Keratinocyte (primary cell): Measurements from ENCODE around the gene HLX. TPM values are rescaled to one million over a fixed set of nuclear protein-coding genes. Genes with fewer than 3 reads are reported as not detected.

Experiments
- DNase-seq: peaks from one replicate; pipeline ENCODE4 v3.0.0-alpha.2; 2011; ENCODE audit warnings: low read depth, missing footprints, low spot score
- FAIRE-seq: peaks from 2 replicates; lab custom pipeline; 2011; peaks lifted over from hg19 to GRCh38; lab: Jason Lieb, UNC
- H2AFZ ChIP-seq: 2 replicates; pipeline ENCODE4 v1.6.0; 2012; ENCODE audit warnings: low read length, control low read depth, inconsistent platforms; ENCODE audit not compliant: control insufficient read depth
- H3K27ac ChIP-seq: 2 replicates; pipeline ENCODE4 v1.5.1; 2011; ENCODE audit warnings: low read length; ENCODE audit not compliant: control insufficient read depth, insufficient read depth
- H3K27me3 ChIP-seq: 3 replicates; pipeline ENCODE4 v1.6.0; 2011; ENCODE audit warnings: low read length; ENCODE audit not compliant: control insufficient read depth, insufficient read depth; ENCODE audit errors: extremely low read depth
- H3K36me3 ChIP-seq, 2 experiments: 2 replicates in 1 of 2; 3 replicates in 1 of 2; pipeline ENCODE4 v1.5.1; 2011; ENCODE audit warnings: low read length in 2 of 2, mild to moderate bottlenecking in 1 of 2; ENCODE audit not compliant: control insufficient read depth in 2 of 2, insufficient read depth in 2 of 2; ENCODE audit errors: extremely low read depth in 1 of 2
- H3K4me1 ChIP-seq: 3 replicates; pipeline ENCODE4 v1.5.1; 2011; ENCODE audit warnings: low read length; ENCODE audit not compliant: control insufficient read depth, insufficient read depth; ENCODE audit errors: extremely low read depth
- H3K4me2 ChIP-seq: 3 replicates; pipeline ENCODE4 v1.6.0; 2011; ENCODE audit warnings: low read depth, low read length; ENCODE audit not compliant: control insufficient read depth, insufficient read depth; ENCODE audit errors: extremely low read depth
- H3K4me3 ChIP-seq, 3 experiments: fragments of 200-600 bp in 1 of 3; sonication (generic) in 1 of 3; 2 replicates in 2 of 3; 3 replicates in 1 of 3; pipeline ENCODE4 v1.5.1; 2011 to 2016; ENCODE audit warnings: low read length in 3 of 3, mild to moderate bottlenecking in 3 of 3, control low read depth in 2 of 3, inconsistent platforms in 1 of 3, low read depth in 1 of 3, mixed read lengths in 1 of 3, mixed run types in 1 of 3, moderate library complexity in 1 of 3; ENCODE audit not compliant: control insufficient read depth in 2 of 3, insufficient read depth in 2 of 3; ENCODE audit errors: extremely low read depth in 1 of 3
- H3K79me2 ChIP-seq: 2 replicates; pipeline ENCODE4 v1.6.0; 2012; ENCODE audit warnings: low read length; ENCODE audit not compliant: control insufficient read depth, insufficient read depth
- H3K9ac ChIP-seq: 3 replicates; pipeline ENCODE4 v1.6.0; 2011; ENCODE audit warnings: low read length; ENCODE audit not compliant: control insufficient read depth, insufficient read depth; ENCODE audit errors: extremely low read depth
- H3K9me1 ChIP-seq: 3 replicates; pipeline ENCODE4 v1.6.0; 2011; ENCODE audit warnings: low read length; ENCODE audit not compliant: control insufficient read depth, insufficient read depth; ENCODE audit errors: extremely low read depth
- H3K9me3 ChIP-seq: 2 replicates; pipeline ENCODE4 v1.5.1; 2012; ENCODE audit warnings: low read depth, low read length; ENCODE audit not compliant: control insufficient read depth
- H4K20me1 ChIP-seq: 3 replicates; pipeline ENCODE4 v1.6.0; 2011; ENCODE audit warnings: low read length; ENCODE audit not compliant: control insufficient read depth, insufficient read depth; ENCODE audit errors: extremely low read depth
- CTCF ChIP-seq, 3 experiments: IDR thresholded peaks in 1 of 3; conservative IDR thresholded peaks in 1 of 3; optimal IDR thresholded peaks in 1 of 3; 2 replicates in 2 of 3; 3 replicates in 1 of 3; pipeline versions ENCODE3 to v1.5.1; 2011; ENCODE audit warnings: low read length in 3 of 3, mild to moderate bottlenecking in 3 of 3, moderate library complexity in 2 of 3, control low read depth in 1 of 3, inconsistent platforms in 1 of 3; ENCODE audit not compliant: insufficient read depth in 2 of 3; ENCODE audit errors: extremely low read depth in 1 of 3
- EZH2 ChIP-seq: IDR thresholded peaks from one replicate; pipeline ENCODE4 v1.6.1; 2012; ENCODE audit warnings: inconsistent platforms, mild to moderate bottlenecking, low read length, moderate library complexity
- dilution Hi-C: fragments of 300-500 bp; cut with MboI; formaldehyde crosslinking; loops from one replicate; pipeline ENCODE4 v1.7.0; 2020; ENCODE audit warnings: low sequenced_read_pairs; ENCODE audit not compliant: extremely low pct_ligation_motif_present
- polyA plus RNA-seq, 5 experiments: library from polyadenylated mRNA; depleted of rRNA in 3 of 5; stranded (reverse) in 3 of 5; stranded (forward) in 1 of 5; unstranded in 1 of 5; fragments of >200 nt; gene quantifications; 1 replicate in 1 of 5; 2 replicates in 3 of 5; 3 replicates in 1 of 5; pipeline versions ENCODE4 v1.2.1 to v1.2.3, GENCODE V29; 2011 to 2012; ENCODE audit warnings: missing spikeins in 2 of 5, low read depth in 1 of 5, low replicate concordance in 1 of 5

HLX gene
- polyA plus RNA-seq, 1 donor (not counting 4 experiments of a cell fraction or from before 2014, with no cell fraction given): not detected

DNA sequence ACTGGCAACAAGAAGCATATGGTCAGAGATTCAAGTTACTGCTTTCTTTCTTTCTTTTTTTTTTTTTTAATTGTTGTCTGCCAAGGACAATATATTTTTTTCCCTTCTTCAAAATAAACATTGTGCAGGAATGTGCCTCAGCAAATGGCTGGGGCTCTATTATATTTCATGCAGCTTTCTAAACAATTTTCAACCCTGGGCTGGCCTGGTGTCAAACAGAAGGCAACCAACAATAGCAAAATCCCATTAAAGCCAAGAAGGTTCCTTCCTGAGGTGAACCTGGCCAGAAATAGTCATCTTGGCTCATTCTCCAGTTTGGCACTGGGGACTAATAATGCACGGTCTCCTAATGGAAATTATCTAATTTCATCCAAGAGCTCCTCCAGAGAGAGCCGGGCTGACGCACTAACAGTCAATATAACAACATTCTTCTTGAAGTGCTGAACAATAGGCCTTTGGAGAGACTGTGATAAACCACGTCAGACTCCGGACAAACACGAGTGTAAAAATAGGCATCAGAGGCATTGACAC is 35.7 kb upstream of the HLX start:
- Histone ChIP-seq H3K4me1 (no peaks in the 10 kb centered on the region), H3K9me3 (no peaks in the 10 kb centered on the region), H3K27ac (no peak overlapping the region), H3K4me2 (no peak overlapping the region), H3K79me2 (no peaks in the 10 kb centered on the region), H3K9ac (no peak overlapping the region), H3K36me3 (no peaks in the 10 kb centered on the region), H3K27me3 (no peaks in the 10 kb centered on the region), H4K20me1 (no peaks in the 10 kb centered on the region), H3K9me1 (no peaks in the 10 kb centered on the region), H3K4me3 (no peak overlapping the region), H2AFZ (no peak overlapping the region)
- TF ChIP-seq EZH2: no peak
- TF ChIP-seq CTCF (optimal IDR thresholded peaks at IDR 0.05 in 1 of 3, IDR thresholded peaks at IDR 0.05 in 1 of 3, conservative IDR thresholded peaks at IDR 0.05 in 1 of 3; ENCODE audit: extremely low read depth in 1 of 3, insufficient read depth in 2 of 3, low read length in 3 of 3): no peak
- no peak for FAIRE-seq
- DNase-seq: no peak
- dilution Hi-C loops: no loop called here

DNA sequence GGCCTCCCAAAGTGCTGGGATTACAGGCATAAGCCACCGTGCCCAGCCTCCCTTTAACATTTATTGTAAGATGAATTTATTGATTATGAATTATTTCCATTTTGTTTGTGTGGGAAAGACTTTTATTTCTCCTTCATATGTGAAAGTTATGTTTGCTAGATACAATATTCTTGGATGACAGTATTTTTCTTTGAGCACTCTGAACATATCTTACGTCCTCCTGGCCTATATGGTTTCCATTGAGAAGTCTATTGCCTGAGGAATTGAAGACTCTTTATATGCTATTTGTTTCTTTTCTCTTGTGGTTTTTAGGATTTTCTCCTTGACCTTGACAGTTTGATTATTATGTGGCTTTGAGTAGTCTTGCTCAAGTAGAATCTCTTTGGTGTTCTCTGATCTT is 26.8 kb upstream of the HLX start:
- dilution Hi-C loops: no loop called here
- no peaks in the 10 kb centered on the region for H3K36me3 ChIP-seq
- no peak for FAIRE-seq
- H3K79me2 ChIP-seq: no peaks in the 10 kb centered on the region
- no peak overlapping the region for H3K4me2 ChIP-seq
- no peaks in the 10 kb centered on the region for H3K9me3 ChIP-seq
- H3K27ac ChIP-seq: no peak overlapping the region
- TF ChIP-seq CTCF (optimal IDR thresholded peaks at IDR 0.05 in 1 of 3, IDR thresholded peaks at IDR 0.05 in 1 of 3, conservative IDR thresholded peaks at IDR 0.05 in 1 of 3; ENCODE audit: extremely low read depth in 1 of 3, insufficient read depth in 2 of 3, low read length in 3 of 3): no peak
- no peak overlapping the region for H3K9ac ChIP-seq
- no peak overlapping the region for H2AFZ ChIP-seq
- DNase-seq: no peak
- H4K20me1 ChIP-seq: no peaks in the 10 kb centered on the region
- H3K9me1 ChIP-seq: no peaks in the 10 kb centered on the region
- no peaks in the 10 kb centered on the region for H3K4me1 ChIP-seq
- no peaks in the 10 kb centered on the region for H3K27me3 ChIP-seq
- H3K4me3 ChIP-seq: no peak overlapping the region
